SK-N-SH (cell line): ENCODE data around the gene HDAC8.
"Not testable (repeated sequence)": the region's sequence is repeated elsewhere in the genome, so short reads cannot be mapped to it uniquely, and the experiment has no call there.

Source experiments
- FOXM1 ChIP-seq: IDR thresholded peaks from 2 replicates; pipeline ENCODE4 v1.4.0; 2012; ENCODE audit warnings: low read depth, mild to moderate bottlenecking
- MXI1 ChIP-seq: IDR thresholded peaks from 2 replicates; pipeline ENCODE4 v1.6.1; 2012; ENCODE audit warnings: mild to moderate bottlenecking, low read depth, low read length, improper control_type of control experiment
- NFIC ChIP-seq: IDR thresholded peaks from 2 replicates; pipeline ENCODE4 v1.4.0; 2012; ENCODE audit warnings: borderline replicate concordance
- POLR2AphosphoS5 ChIP-seq: IDR thresholded peaks from 2 replicates; pipeline ENCODE4 v1.6.1; 2012; ENCODE audit warnings: low read depth, low read length
- RAD21 ChIP-seq: IDR thresholded peaks from 2 replicates; pipeline ENCODE4 v1.6.1; 2012; ENCODE audit warnings: mild to moderate bottlenecking, low read length
- TEAD4 ChIP-seq: IDR thresholded peaks from 2 replicates; pipeline ENCODE4 v1.4.0; 2012; ENCODE audit warnings: mild to moderate bottlenecking, borderline replicate concordance; ENCODE audit not compliant: insufficient read depth
- TF ChIP-seq, protein P1 (sequence below): fragments of 200-600 bp; sonication (generic); IDR thresholded peaks from 2 replicates; pipeline ENCODE4 v1.6.1; 2017; ENCODE audit warnings: antibody characterized with exemption, mild to moderate bottlenecking, moderate library complexity
- TF ChIP-seq, protein P2 (sequence below): IDR thresholded peaks from 2 replicates; pipeline ENCODE4; 2012
- TF ChIP-seq, protein P3 (sequence below): IDR thresholded peaks from 2 replicates; pipeline ENCODE4 v1.4.0; 2012; ENCODE audit warnings: low read depth

DNA sequence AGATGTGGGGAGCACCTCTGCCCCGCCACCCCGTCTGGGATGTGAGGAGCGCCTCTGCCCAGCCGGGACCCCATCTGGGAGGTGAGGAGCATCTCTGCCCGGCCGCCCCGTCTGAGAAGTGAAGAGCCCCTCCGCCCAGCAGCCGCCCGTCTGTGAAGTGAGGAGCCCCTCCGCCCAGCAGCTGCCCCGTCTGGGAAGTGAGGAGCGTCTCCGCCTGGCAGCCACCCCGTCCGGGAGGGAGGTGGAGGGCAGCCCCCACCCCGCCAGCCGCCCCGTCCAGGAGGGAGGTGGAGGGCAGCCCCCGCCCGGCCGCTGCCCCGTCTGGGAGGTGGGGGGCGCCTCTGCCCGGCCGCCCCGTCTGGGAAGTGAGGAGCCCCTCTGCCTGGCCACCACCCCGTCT lies 13.0 kb downstream of the HDAC8 start:
- TF ChIP-seq POLR2AphosphoS5, RAD21, FOXM1, TEAD4, NFIC, MXI1: not testable (repeated sequence)
- TF ChIP-seq, protein P1, sequence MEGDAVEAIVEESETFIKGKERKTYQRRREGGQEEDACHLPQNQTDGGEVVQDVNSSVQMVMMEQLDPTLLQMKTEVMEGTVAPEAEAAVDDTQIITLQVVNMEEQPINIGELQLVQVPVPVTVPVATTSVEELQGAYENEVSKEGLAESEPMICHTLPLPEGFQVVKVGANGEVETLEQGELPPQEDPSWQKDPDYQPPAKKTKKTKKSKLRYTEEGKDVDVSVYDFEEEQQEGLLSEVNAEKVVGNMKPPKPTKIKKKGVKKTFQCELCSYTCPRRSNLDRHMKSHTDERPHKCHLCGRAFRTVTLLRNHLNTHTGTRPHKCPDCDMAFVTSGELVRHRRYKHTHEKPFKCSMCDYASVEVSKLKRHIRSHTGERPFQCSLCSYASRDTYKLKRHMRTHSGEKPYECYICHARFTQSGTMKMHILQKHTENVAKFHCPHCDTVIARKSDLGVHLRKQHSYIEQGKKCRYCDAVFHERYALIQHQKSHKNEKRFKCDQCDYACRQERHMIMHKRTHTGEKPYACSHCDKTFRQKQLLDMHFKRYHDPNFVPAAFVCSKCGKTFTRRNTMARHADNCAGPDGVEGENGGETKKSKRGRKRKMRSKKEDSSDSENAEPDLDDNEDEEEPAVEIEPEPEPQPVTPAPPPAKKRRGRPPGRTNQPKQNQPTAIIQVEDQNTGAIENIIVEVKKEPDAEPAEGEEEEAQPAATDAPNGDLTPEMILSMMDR, result not testable (repeated sequence)
- TF ChIP-seq, protein P2, sequence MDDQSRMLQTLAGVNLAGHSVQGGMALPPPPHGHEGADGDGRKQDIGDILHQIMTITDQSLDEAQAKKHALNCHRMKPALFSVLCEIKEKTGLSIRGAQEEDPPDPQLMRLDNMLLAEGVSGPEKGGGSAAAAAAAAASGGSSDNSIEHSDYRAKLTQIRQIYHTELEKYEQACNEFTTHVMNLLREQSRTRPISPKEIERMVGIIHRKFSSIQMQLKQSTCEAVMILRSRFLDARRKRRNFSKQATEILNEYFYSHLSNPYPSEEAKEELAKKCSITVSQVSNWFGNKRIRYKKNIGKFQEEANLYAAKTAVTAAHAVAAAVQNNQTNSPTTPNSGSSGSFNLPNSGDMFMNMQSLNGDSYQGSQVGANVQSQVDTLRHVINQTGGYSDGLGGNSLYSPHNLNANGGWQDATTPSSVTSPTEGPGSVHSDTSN, result not testable (repeated sequence)
- TF ChIP-seq, protein P3, sequence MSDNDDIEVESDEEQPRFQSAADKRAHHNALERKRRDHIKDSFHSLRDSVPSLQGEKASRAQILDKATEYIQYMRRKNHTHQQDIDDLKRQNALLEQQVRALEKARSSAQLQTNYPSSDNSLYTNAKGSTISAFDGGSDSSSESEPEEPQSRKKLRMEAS, result not testable (repeated sequence)
